ENCODE results near the gene MAL. TPM values are rescaled to one million over a fixed set of nuclear protein-coding genes. Genes with fewer than 3 reads are reported as not detected.

MAL gene
- total and polyA plus RNA-seq, 8 donors, result 3.2 to 198 (median 26.9) TPM

- TF ChIP-seq POLR2A (IDR thresholded peaks at IDR 0.05) (no peak), CTCF (IDR thresholded peaks at IDR 0.05) (no peak), EP300 (IDR thresholded peaks at IDR 0.05) (no peak), POLR2AphosphoS5 (IDR thresholded peaks at IDR 0.05) (no peak)
- H3K27me3 ChIP-seq, result peaks cover 0 to 44% (median 4%) of the 10 kb centered on the region in 3 donors
- intact Hi-C loops (cut with DNase I; ENCODE audit: low total_unique reads), result no loop called here
- WGBS, 5 donors, result 69 to 78% (median 76%) methylated on average over 6 to 10 of the region's 10 CpGs
- no peak overlapping the region for H3K4me3 ChIP-seq
- no peaks in the 10 kb centered on the region for H3K4me1 ChIP-seq
- no peaks in the 10 kb centered on the region for H3K9me3 ChIP-seq
- H3K36me3 ChIP-seq, result no peaks in the 10 kb centered on the region
- no peak overlapping the region for H3K27ac ChIP-seq
- DNase-seq, result no peak
Measured at GRCh38 chr2:94979406-94980375, 45.8 kb upstream of the MAL start.

- Histone ChIP-seq H3K4me3 (no peak overlapping the region), H3K27ac (no peak overlapping the region), H3K4me1 (no peaks in the 10 kb centered on the region), H3K27me3 (peaks cover 0 to 48% (median 10%) of the 10 kb centered on the region in 3 donors), H3K36me3 (no peaks in the 10 kb centered on the region), H3K9me3 (no peaks in the 10 kb centered on the region)
- WGBS, 5 donors, result 79 to 92% (median 89%) methylated on average over 5 to 15 of the region's 15 CpGs
- intact Hi-C loops (cut with DNase I; ENCODE audit: low total_unique reads), result no loop called here
- DNase-seq, result no peak
- no peak for TF ChIP-seq CTCF (IDR thresholded peaks at IDR 0.05)
- TF ChIP-seq POLR2A (IDR thresholded peaks at IDR 0.05), result no peak
Measured at GRCh38 chr2:94980406-94980805, 45.1 kb upstream of the MAL start.

- peaks cover 0 to 57% (median 15%) of the 10 kb centered on the region in 3 donors for H3K27me3 ChIP-seq
- DNase-seq, result no peak
- TF ChIP-seq POLR2AphosphoS5 (IDR thresholded peaks at IDR 0.05), result no peak
- no peak for TF ChIP-seq POLR2A (IDR thresholded peaks at IDR 0.05)
- intact Hi-C loops (cut with DNase I; ENCODE audit: low total_unique reads), result no loop called here
- 63 to 72% (median 64%) methylated on average over 6 of the region's 6 CpGs for WGBS, 5 donors
- H3K36me3 ChIP-seq, result no peaks in the 10 kb centered on the region
- H3K4me1 ChIP-seq, result no peaks in the 10 kb centered on the region
- no peak overlapping the region for H3K4me3 ChIP-seq
- H3K9me3 ChIP-seq, result no peaks in the 10 kb centered on the region
- H3K27ac ChIP-seq, result no peak overlapping the region
Measured at GRCh38 chr2:94982156-94982555, 43.4 kb upstream of the MAL start.

GRCh38 chr2:94982675-94983074 is 42.8 kb upstream of the MAL start:
- no peak overlapping the region for H3K4me3 ChIP-seq
- 29 to 49% (median 33%) methylated on average over 1 to 3 of the region's 3 CpGs for WGBS, 5 donors
- H3K36me3 ChIP-seq, result no peaks in the 10 kb centered on the region
- TF ChIP-seq EP300 (IDR thresholded peaks at IDR 0.05) (no peak), POLR2A (IDR thresholded peaks at IDR 0.05) (no peak), POLR2AphosphoS5 (IDR thresholded peaks at IDR 0.05) (no peak), CTCF (IDR thresholded peaks at IDR 0.05) (no peak)
- no peaks in the 10 kb centered on the region for H3K9me3 ChIP-seq
- no peak overlapping the region for H3K27ac ChIP-seq
- peaks cover 0 to 57% (median 15%) of the 10 kb centered on the region in 3 donors for H3K27me3 ChIP-seq
- intact Hi-C loops (cut with DNase I; ENCODE audit: low total_unique reads), result no loop called here
- DNase-seq, result peak in 1 of 2 donors; percentile 26
- H3K4me1 ChIP-seq, result no peaks in the 10 kb centered on the region

All from stomach (tissue), 9 donors.